Neural crest cell (in vitro differentiated cells): Measurements from ENCODE around the gene CDK5. TPM values are rescaled to one million over a fixed set of nuclear protein-coding genes. Genes with fewer than 3 reads are reported as not detected.

Source experiments
- DNase-seq: peaks from one replicate; pipeline ENCODE4 v3.0.0; 2021; ENCODE audit warnings: low read depth, mixed read lengths, low spot score
- H3K27ac Mint-ChIP-seq: one replicate; pipeline ENCODE4 v1.8.0; 2021; ENCODE audit warnings: mild to moderate bottlenecking, mixed read lengths; ENCODE audit not compliant: unreplicated experiment
- H3K27me3 Mint-ChIP-seq: 2 replicates; pipeline ENCODE4 v1.8.0; 2021; ENCODE audit warnings: low read depth, mild to moderate bottlenecking, mixed read lengths
- H3K36me3 Mint-ChIP-seq: 2 replicates; pipeline ENCODE4 v1.8.0; 2021; ENCODE audit warnings: low read depth, mild to moderate bottlenecking, mixed read lengths
- H3K4me1 Mint-ChIP-seq: 2 replicates; pipeline ENCODE4 v1.8.0; 2021; ENCODE audit warnings: mixed read lengths
- H3K4me3 Mint-ChIP-seq: one replicate; pipeline ENCODE4 v1.8.0; 2021; ENCODE audit warnings: mild to moderate bottlenecking, mixed read lengths
- H3K9me3 Mint-ChIP-seq: 2 replicates; pipeline ENCODE4 v1.8.0; 2021; ENCODE audit warnings: mixed read lengths
- total RNA-seq: library from RNA; stranded (reverse); gene quantifications from 2 replicates; pipeline ENCODE4 v1.2.1, GENCODE V29; 2021
- TF ChIP-seq, protein P1 (sequence below): fragments of 200-600 bp; sonication (generic); conservative IDR thresholded peaks from 2 replicates; pipeline ENCODE4 v1.5.0; 2021; ENCODE audit warnings: antibody characterized with exemption, mild to moderate bottlenecking

Gene CDK5
- total RNA-seq, 1 donor from 2014 or later = 38.9 TPM

DNA sequence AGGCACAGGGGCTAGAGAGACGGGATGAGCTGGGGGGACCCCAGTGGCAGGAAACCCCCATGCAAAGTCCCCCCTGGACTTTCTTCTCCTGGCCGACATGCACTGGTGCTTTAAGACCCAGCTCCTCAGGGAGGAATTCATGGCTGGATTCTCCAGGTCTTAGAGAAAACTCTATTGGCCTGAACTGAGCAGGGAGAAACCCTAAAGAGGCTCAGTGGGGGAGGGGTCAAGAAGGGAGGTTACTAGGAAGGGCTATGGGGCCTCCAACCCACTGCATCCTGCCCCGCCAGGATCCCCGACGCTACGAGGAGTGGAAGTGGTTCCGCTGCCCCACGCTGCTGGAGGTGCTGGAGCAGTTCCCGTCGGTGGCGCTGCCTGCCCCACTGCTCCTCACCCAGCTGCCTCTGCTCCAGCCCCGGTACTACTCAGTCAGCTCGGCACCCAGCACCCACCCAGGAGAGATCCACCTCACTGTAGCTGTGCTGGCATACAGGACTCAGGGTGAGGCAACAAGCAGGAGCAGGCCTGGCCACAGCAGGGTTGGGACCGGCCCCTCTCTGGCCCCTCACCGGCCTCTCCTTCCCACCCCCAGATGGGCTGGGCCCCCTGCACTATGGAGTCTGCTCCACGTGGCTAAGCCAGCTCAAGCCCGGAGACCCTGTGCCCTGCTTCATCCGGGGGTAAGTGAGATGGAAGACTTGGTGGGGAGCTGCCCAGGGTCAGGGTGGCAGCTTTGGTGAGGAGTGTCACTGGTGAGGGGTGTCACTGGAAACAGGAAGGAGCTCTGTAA is 47.2 kb downstream of the CDK5 start:
- Mint-ChIP-seq H3K27ac (peak overlapping the region; percentile 83), H3K4me3 (peak overlapping the region; percentile 82), H3K9me3 (no peaks in the 10 kb centered on the region), H3K36me3 (no peaks in the 10 kb centered on the region), H3K4me1 (peaks cover 47% of the 10 kb centered on the region), H3K27me3 (peaks cover 6% of the 10 kb centered on the region)
- DNase-seq = no peak
- TF ChIP-seq, protein P1, sequence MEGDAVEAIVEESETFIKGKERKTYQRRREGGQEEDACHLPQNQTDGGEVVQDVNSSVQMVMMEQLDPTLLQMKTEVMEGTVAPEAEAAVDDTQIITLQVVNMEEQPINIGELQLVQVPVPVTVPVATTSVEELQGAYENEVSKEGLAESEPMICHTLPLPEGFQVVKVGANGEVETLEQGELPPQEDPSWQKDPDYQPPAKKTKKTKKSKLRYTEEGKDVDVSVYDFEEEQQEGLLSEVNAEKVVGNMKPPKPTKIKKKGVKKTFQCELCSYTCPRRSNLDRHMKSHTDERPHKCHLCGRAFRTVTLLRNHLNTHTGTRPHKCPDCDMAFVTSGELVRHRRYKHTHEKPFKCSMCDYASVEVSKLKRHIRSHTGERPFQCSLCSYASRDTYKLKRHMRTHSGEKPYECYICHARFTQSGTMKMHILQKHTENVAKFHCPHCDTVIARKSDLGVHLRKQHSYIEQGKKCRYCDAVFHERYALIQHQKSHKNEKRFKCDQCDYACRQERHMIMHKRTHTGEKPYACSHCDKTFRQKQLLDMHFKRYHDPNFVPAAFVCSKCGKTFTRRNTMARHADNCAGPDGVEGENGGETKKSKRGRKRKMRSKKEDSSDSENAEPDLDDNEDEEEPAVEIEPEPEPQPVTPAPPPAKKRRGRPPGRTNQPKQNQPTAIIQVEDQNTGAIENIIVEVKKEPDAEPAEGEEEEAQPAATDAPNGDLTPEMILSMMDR = no peak

DNA sequence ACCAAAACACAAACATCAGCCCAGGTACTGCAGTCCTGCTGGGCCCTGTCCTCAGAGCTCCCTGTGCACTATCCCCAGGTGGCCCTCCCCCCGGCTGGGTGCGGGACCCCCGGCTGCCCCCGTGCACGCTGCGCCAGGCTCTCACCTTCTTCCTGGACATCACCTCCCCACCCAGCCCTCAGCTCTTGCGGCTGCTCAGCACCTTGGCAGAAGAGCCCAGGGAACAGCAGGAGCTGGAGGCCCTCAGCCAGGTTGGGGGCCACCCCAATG is 47.7 kb downstream of the CDK5 start:
- H3K4me1 Mint-ChIP-seq = peaks cover 42% of the 10 kb centered on the region
- H3K27ac Mint-ChIP-seq = no peak overlapping the region
- no peaks in the 10 kb centered on the region for H3K36me3 Mint-ChIP-seq
- no peaks in the 10 kb centered on the region for H3K9me3 Mint-ChIP-seq
- H3K4me3 Mint-ChIP-seq = no peak overlapping the region
- H3K27me3 Mint-ChIP-seq = peaks cover 6% of the 10 kb centered on the region
- TF ChIP-seq, protein P1 = no peak
- DNase-seq = no peak

DNA sequence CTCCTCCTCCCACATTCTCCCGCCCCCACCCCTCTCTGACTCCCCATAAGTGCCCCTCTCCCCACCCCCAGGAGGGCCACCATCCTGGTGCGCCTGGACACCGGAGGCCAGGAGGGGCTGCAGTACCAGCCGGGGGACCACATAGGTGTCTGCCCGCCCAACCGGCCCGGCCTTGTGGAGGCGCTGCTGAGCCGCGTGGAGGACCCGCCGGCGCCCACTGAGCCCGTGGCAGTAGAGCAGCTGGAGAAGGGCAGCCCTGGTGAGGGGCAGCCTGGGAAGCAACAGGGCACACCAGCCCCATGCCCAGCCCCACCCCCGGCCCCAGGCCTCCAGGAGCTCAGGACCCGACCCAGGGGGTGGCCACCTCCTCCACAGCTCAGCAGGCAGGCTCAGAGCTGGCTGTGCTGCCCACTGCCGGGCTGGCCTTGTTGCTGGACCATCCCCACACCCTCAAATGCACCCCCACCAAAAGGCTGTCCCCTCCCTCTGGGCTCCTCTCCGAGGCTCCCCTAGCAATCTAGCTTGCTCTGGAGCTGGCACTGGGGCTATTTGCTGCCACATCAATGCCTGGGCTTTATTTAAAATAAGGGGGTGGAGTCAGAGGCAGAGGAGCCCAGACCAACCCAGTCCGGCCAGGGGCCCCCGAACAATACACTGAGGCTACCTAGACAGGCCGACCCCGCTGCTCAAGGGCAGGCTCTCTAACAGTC is 48.2 kb downstream of the CDK5 start:
- H3K27ac Mint-ChIP-seq = no peak overlapping the region
- H3K27me3 Mint-ChIP-seq = peaks cover 6% of the 10 kb centered on the region
- H3K9me3 Mint-ChIP-seq = no peaks in the 10 kb centered on the region
- DNase-seq = no peak
- no peak overlapping the region for H3K4me3 Mint-ChIP-seq
- peaks cover 42% of the 10 kb centered on the region for H3K4me1 Mint-ChIP-seq
- H3K36me3 Mint-ChIP-seq = no peaks in the 10 kb centered on the region
- TF ChIP-seq, protein P1 = no peak

DNA sequence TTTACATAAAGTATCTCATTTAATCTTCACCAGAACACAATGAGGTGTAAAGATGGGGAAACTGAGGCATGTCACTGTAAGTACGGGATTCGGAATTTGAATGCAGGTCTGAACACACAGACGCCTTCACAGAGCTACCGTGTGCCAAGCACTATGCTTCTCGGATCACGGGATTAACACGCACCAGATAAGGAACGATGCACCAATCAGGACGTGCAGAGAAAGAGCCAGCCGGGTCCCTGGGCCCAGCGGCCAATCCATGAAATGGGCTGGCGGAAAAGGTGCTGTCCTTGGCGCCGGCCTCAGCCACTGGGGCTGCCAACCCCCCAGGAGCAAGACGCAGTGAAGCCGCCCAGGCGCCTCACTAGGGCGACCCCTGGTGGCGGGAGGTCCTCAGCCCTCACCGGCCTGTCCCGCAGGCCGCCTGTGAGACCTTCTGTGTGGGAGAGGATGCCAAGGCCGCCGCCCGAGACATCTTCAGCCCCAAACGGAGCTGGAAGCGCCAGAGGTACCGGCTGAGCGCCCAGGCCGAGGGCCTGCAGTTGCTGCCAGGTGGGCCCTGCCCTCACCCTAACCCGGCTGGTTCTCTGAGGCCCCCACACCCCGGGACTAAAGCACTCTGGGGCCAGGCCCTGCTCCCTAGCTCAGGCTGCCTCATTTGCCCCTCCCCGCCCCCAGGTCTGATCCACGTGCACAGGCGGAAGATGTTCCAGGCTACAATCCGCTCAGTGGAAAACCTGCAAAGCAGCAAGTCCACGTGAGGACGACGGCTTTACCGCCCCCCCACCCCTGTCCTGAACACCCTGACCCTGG is 49.0 kb downstream of the CDK5 start:
- peaks cover 37% of the 10 kb centered on the region for H3K4me1 Mint-ChIP-seq
- no peaks in the 10 kb centered on the region for H3K9me3 Mint-ChIP-seq
- H3K27ac Mint-ChIP-seq = no peak overlapping the region
- H3K27me3 Mint-ChIP-seq = peaks cover 6% of the 10 kb centered on the region
- H3K36me3 Mint-ChIP-seq = no peaks in the 10 kb centered on the region
- peak overlapping the region; percentile 61 for H3K4me3 Mint-ChIP-seq
- TF ChIP-seq, protein P1 = peak; percentile 72
- no peak for DNase-seq

DNA sequence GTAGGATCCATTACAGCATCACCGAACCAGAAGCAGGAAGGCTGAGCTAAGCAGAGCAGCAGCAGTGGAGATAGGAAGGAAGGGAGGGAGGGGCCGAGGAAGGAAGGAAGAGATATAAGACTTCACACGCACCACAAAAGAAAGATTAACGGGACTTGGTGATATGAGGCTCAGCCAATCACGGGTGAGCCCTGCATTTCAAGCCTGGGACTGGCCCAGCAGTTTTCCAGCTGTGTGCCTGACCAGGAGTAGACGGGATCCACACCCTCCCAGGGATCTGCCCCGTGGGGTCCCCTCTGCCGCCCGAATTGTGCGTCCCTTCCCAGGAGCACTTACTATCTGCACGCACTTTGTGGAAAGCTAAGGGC is 49.6 kb downstream of the CDK5 start:
- no peak for DNase-seq
- Mint-ChIP-seq H3K27ac (no peak overlapping the region), H3K27me3 (peaks cover 6% of the 10 kb centered on the region), H3K4me3 (peak overlapping the region; percentile 61), H3K4me1 (peaks cover 37% of the 10 kb centered on the region), H3K36me3 (no peaks in the 10 kb centered on the region), H3K9me3 (no peaks in the 10 kb centered on the region)
- TF ChIP-seq, protein P1 = no peak
